Measurements from ENCODE around the gene HS6ST3. TPM values are rescaled to one million over a fixed set of nuclear protein-coding genes. Genes with fewer than 3 reads are reported as not detected.

The HS6ST3 gene
- total RNA-seq, 1 donor from 2014 or later, result not detected

DNA sequence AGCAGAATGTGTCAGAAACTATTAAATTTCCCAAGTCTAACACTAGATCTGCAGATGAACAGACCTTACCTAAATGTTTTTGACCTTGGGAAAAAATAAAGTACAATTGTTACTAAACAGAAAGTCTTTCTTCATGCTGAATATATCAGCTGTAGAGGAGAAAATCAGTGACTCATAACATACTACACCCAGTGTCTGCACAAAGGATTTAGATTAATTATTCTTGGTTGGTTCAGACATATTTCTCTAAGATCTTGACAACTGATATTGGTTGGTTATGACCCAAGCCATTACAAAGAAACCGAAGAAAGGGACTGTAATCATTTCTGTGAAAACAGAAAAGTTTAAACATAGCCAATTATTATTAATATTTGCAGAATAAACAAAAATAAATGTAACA lies 225.1 kb downstream of the HS6ST3 start:
- Mint-ChIP-seq H3K27ac (no peak overlapping the region), H3K9me3 (no peaks in the 10 kb centered on the region), H3K36me3 (ENCODE audit: low read depth) (no peaks in the 10 kb centered on the region), H3K4me3 (no peak overlapping the region), H3K4me1 (ENCODE audit: low read depth) (no peaks in the 10 kb centered on the region), H3K27me3 (ENCODE audit: insufficient read depth) (no peaks in the 10 kb centered on the region)
- intact Hi-C loops (cut with micrococcal nuclease), result no loop called here
- DNase-seq (ENCODE audit: low spot score), result no peak

DNA sequence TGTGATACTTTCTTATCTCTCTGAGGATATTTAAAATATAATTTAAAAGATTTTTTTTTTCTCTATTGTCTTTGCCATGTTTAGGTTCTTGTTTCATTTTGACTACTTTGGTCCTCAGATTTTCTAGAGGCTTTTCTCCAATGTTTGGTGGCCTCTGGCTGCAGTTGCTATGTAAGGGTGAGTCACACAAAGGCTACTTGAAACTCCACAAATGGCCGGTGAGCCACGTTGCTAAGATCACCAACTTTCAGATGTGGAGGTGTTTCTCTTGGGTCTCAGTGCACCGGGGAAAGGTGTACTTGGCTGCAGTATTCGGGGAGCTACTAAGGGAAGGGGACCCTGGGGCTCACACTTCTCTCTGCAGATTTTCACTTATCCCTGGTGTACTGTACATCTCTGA lies 248.1 kb downstream of the HS6ST3 start:
- H3K36me3 Mint-ChIP-seq (ENCODE audit: low read depth), result no peaks in the 10 kb centered on the region
- H3K9me3 Mint-ChIP-seq, result peaks cover 5% of the 10 kb centered on the region
- H3K4me1 Mint-ChIP-seq (ENCODE audit: low read depth), result no peaks in the 10 kb centered on the region
- no peak for DNase-seq (ENCODE audit: low spot score)
- no peak overlapping the region for H3K4me3 Mint-ChIP-seq
- H3K27me3 Mint-ChIP-seq (ENCODE audit: insufficient read depth), result no peaks in the 10 kb centered on the region
- intact Hi-C loops (cut with micrococcal nuclease), result no loop called here
- no peak overlapping the region for H3K27ac Mint-ChIP-seq

DNA sequence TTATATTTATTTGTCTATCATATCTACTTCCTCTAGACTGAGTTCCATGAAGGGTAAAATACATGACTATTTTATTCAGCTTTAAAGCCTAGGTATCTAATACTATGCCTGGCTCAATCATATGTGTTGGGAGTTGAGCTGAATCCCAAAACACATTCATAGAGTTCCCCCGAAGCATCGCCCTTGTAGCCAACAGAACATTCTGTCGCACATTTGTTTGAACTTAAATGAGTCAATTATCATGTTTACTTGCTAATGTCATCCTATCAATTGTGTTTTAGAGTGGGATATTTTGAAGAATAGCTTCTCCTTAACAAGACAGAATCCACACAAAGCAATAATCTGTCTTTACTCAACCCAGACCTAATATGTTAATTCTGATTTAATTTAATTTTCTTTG lies 252.4 kb downstream of the HS6ST3 start:
- Mint-ChIP-seq H3K36me3 (ENCODE audit: low read depth) (no peaks in the 10 kb centered on the region), H3K27ac (no peak overlapping the region), H3K4me1 (ENCODE audit: low read depth) (no peaks in the 10 kb centered on the region), H3K9me3 (no peaks in the 10 kb centered on the region), H3K27me3 (ENCODE audit: insufficient read depth) (no peaks in the 10 kb centered on the region), H3K4me3 (no peak overlapping the region)
- no peak for DNase-seq (ENCODE audit: low spot score)
- intact Hi-C loops (cut with micrococcal nuclease), result no loop called here

DNA sequence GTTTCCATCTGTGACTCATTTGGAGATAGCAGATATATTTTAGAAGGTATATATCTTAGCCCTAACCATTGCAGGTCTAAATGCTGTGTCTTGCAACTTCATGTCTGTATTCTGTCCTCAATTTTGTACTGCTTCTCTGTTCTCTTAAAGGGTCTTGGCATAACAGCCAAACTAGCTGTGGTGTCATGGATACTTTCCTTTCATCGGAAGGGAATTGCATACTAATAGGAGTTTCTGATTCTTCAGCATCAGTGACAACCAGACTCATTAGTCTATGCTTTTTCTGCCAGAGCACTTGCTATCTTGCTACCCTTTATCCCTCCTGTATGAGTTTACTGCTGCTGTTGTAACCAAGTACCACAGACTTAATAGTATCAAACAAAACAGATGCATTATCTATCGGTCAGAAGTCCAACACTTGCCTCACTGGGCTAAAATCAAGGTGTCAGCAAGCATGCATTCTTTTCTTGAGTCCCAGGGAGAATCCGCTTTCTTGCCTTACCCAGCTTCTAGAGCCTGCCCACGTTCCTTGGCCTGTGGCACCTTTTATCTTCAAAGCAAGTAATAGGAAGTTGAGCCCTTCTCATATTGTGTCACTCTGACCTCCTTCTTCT lies 253.1 kb downstream of the HS6ST3 start:
- intact Hi-C loops (cut with micrococcal nuclease), result no loop called here
- H3K27me3 Mint-ChIP-seq (ENCODE audit: insufficient read depth), result no peaks in the 10 kb centered on the region
- no peak overlapping the region for H3K27ac Mint-ChIP-seq
- no peaks in the 10 kb centered on the region for H3K9me3 Mint-ChIP-seq
- no peaks in the 10 kb centered on the region for H3K4me1 Mint-ChIP-seq (ENCODE audit: low read depth)
- no peak for DNase-seq (ENCODE audit: low spot score)
- H3K36me3 Mint-ChIP-seq (ENCODE audit: low read depth), result no peaks in the 10 kb centered on the region
- no peak overlapping the region for H3K4me3 Mint-ChIP-seq

DNA sequence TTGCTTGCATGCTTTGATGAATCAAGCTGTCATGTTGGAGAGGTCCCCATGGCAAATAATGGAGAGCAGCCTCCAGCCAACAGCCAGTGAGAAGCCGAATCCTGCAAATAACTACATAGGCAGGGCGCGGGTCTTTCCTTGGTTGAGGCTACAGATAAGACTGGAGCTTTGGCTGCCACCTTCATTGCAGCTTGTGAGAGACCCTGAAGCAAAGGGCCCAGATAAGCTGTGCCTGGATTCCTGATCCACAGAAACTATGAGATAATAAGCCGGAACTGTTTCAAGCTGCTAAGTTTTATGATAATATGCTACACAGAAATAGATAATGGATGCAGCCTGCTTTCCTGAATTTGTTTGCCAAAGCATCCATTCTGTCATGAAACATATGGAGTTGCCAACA lies 257.0 kb downstream of the HS6ST3 start:
- Mint-ChIP-seq H3K27me3 (ENCODE audit: insufficient read depth) (no peaks in the 10 kb centered on the region), H3K4me3 (no peak overlapping the region), H3K9me3 (no peaks in the 10 kb centered on the region), H3K4me1 (ENCODE audit: low read depth) (no peaks in the 10 kb centered on the region), H3K27ac (no peak overlapping the region), H3K36me3 (ENCODE audit: low read depth) (no peaks in the 10 kb centered on the region)
- DNase-seq (ENCODE audit: low spot score), result no peak
- intact Hi-C loops (cut with micrococcal nuclease), result no loop called here

DNA sequence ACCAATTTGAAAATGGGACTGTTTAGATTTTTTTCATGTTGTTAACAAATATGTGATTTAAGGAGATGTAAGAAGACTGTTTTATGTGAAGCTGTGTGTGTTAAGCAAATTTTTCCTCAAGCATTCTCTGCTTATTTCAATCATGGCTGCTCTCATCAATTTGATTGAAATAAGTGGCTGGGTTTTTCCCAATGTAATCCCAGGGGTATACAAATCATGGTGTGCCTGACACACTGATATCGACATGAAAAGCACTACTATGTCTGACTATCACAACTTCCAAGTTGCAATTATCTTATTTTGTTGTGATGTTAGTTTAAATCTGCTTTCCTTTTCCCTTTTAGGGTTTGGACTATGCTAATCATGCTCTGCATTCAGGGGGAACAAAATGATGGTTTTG lies 283.7 kb downstream of the HS6ST3 start:
- intact Hi-C loops (cut with micrococcal nuclease), result no loop called here
- Mint-ChIP-seq H3K4me3 (no peak overlapping the region), H3K9me3 (no peaks in the 10 kb centered on the region), H3K4me1 (ENCODE audit: low read depth) (no peaks in the 10 kb centered on the region), H3K27me3 (ENCODE audit: insufficient read depth) (no peaks in the 10 kb centered on the region), H3K36me3 (ENCODE audit: low read depth) (no peaks in the 10 kb centered on the region), H3K27ac (no peak overlapping the region)
- no peak for DNase-seq (ENCODE audit: low spot score)

DNA sequence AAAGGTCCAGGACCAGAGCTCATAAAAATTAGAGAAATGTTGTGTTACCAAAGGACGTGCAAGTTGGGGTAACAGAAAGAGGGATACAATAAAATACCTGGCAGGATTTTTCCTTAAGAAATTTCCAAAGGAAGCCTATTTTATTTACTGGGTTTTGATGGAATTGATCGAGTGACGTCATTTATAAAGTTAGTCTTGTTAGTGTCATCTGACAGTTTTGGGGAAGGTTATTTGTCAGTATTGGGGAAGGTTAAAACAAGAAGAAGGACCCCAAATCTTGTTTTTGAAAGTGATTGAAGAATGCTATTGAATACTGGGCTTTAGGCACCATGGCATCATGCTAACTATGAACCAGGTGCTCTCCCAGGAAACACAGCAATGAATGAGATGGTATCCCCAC lies 287.9 kb downstream of the HS6ST3 start:
- Mint-ChIP-seq H3K4me1 (ENCODE audit: low read depth) (no peaks in the 10 kb centered on the region), H3K9me3 (no peaks in the 10 kb centered on the region), H3K36me3 (ENCODE audit: low read depth) (no peaks in the 10 kb centered on the region), H3K27ac (no peak overlapping the region), H3K27me3 (ENCODE audit: insufficient read depth) (no peaks in the 10 kb centered on the region), H3K4me3 (no peak overlapping the region)
- intact Hi-C loops (cut with micrococcal nuclease), result no loop called here
- no peak for DNase-seq (ENCODE audit: low spot score)

DNA sequence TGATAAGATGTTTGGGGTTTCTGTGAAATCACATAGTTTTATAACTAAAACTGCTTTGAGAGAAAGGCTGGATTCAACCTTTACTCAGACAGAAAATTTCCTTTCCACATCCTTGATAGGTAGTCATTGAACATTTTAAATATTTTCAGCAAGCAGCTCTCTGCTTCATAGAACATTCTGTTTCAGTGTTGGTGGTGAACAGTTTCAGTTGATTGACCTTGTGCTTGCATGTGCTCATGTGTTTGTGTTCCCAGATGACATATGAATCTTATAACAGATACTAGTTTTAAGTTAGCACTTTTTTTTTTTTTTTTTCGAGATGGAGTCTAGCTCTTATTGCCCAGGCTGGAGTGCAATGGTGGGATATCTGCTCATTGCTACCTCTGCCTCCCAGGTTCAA lies 290.1 kb downstream of the HS6ST3 start:
- intact Hi-C loops (cut with micrococcal nuclease), result no loop called here
- Mint-ChIP-seq H3K36me3 (ENCODE audit: low read depth) (no peaks in the 10 kb centered on the region), H3K4me1 (ENCODE audit: low read depth) (no peaks in the 10 kb centered on the region), H3K4me3 (no peak overlapping the region), H3K27me3 (ENCODE audit: insufficient read depth) (no peaks in the 10 kb centered on the region), H3K9me3 (no peaks in the 10 kb centered on the region), H3K27ac (no peak overlapping the region)
- no peak for DNase-seq (ENCODE audit: low spot score)

DNA sequence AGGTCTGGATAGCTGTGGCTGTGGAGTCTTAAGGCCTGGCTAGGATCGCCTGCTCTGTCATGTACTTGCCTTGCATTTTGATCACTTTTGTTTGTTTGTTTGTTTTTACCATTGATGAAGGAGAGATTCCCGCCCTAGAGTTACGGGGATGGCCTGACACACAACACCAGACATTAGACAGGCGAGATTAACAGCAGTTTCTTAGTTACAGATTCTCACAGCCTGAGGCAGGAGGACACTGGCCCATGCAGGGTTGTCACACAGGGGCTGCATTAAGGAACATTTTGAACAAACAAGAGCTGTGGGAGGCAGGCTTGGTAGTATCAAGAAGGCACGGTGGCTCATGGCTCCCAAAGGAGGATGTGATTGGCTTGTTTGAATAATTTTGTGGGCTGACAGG lies 291.8 kb downstream of the HS6ST3 start:
- H3K36me3 Mint-ChIP-seq (ENCODE audit: low read depth), result no peaks in the 10 kb centered on the region
- no peaks in the 10 kb centered on the region for H3K9me3 Mint-ChIP-seq
- no peak overlapping the region for H3K27ac Mint-ChIP-seq
- no peaks in the 10 kb centered on the region for H3K4me1 Mint-ChIP-seq (ENCODE audit: low read depth)
- no peak for DNase-seq (ENCODE audit: low spot score)
- no peaks in the 10 kb centered on the region for H3K27me3 Mint-ChIP-seq (ENCODE audit: insufficient read depth)
- intact Hi-C loops (cut with micrococcal nuclease), result no loop called here
- no peak overlapping the region for H3K4me3 Mint-ChIP-seq

DNA sequence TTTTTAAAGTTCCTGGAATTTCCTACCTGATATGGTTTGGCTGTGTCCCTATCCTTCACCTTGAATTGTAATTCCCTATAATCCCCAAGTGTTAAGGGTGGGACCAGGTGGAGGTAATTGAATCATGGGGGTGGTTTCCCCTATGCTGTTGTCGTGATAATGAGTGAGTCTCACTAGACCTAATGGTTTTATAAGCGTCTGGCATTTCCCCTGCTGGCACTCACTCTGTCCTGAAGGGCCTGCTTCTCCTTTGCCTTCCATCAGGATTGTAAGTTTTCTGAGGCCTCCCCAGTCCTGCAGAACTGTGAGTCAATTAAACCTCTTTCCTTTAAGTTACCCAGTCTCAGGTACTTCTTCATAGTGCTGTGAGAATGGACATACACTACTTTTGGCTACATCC lies 298.7 kb downstream of the HS6ST3 start:
- Mint-ChIP-seq H3K4me3 (no peak overlapping the region), H3K9me3 (peaks cover 10% of the 10 kb centered on the region), H3K27me3 (ENCODE audit: insufficient read depth) (peaks cover 1% of the 10 kb centered on the region), H3K4me1 (ENCODE audit: low read depth) (no peaks in the 10 kb centered on the region), H3K27ac (no peak overlapping the region), H3K36me3 (ENCODE audit: low read depth) (no peaks in the 10 kb centered on the region)
- intact Hi-C loops (cut with micrococcal nuclease), result no loop called here
- DNase-seq (ENCODE audit: low spot score), result no peak

DNA sequence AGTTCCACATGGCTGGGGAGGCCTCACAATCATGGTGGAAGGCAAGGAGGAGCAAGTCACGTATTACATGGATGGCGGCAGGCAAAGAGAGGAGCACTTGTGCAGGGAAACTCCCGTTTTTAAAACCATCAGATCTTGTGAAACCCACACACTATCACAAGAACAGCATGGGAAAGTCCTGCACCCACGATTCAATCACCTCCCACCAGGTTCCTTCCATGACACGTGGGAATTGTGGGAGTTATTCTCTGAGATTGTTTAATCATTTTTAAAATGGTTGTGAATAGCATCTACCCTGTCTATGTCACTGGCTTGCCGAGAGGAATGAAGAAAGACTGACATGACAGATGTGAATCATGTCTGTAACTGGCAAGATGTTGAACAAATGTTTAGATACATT lies 301.7 kb downstream of the HS6ST3 start:
- H3K4me1 Mint-ChIP-seq (ENCODE audit: low read depth), result no peaks in the 10 kb centered on the region
- DNase-seq (ENCODE audit: low spot score), result no peak
- no peaks in the 10 kb centered on the region for H3K36me3 Mint-ChIP-seq (ENCODE audit: low read depth)
- no peak overlapping the region for H3K4me3 Mint-ChIP-seq
- intact Hi-C loops (cut with micrococcal nuclease), result no loop called here
- H3K27me3 Mint-ChIP-seq (ENCODE audit: insufficient read depth), result peaks cover 1% of the 10 kb centered on the region
- H3K9me3 Mint-ChIP-seq, result peaks cover 10% of the 10 kb centered on the region
- H3K27ac Mint-ChIP-seq, result no peak overlapping the region

DNA sequence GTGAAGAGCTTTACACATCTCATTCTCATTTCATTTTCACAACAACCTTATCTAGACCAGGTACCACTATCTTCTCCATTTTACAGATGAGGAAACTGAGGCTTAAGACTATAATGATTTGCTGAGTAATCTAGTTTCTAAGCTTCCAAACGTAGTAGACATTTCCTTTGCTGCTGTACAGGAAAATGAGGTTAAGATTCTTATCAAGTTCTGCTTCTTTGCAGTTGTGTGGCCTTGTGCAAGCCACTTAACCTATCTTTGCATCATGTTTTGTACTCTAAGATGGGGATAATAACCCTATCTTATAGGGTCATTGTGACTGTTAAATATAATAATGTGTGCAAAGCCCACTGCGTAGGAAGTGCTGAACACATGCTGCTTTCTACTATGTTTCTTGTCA lies 307.9 kb downstream of the HS6ST3 start:
- no peak overlapping the region for H3K27ac Mint-ChIP-seq
- intact Hi-C loops (cut with micrococcal nuclease), result no loop called here
- H3K4me1 Mint-ChIP-seq (ENCODE audit: low read depth), result no peaks in the 10 kb centered on the region
- DNase-seq (ENCODE audit: low spot score), result no peak
- H3K9me3 Mint-ChIP-seq, result no peaks in the 10 kb centered on the region
- H3K4me3 Mint-ChIP-seq, result no peak overlapping the region
- H3K27me3 Mint-ChIP-seq (ENCODE audit: insufficient read depth), result no peaks in the 10 kb centered on the region
- no peaks in the 10 kb centered on the region for H3K36me3 Mint-ChIP-seq (ENCODE audit: low read depth)

DNA sequence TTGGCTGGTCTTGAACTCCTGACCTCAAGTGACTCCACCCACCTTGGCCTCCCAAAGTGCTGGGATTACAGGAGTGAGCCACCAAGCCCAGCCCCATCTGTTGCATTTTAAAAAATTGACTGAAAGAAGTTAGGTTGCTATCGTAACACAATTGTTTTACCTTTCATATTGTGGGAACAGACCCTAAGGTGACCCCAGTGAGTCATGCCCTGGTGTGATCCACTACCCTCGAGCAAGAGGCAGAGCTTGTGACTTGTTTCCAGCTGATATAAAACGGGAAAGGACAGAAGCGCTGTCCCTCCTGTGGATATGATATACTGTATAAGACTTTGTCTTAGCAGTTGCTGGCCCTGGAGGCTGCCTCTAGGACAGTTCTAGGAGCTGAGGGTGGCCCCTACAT lies 308.6 kb downstream of the HS6ST3 start:
- no peak overlapping the region for H3K4me3 Mint-ChIP-seq
- DNase-seq (ENCODE audit: low spot score), result no peak
- H3K9me3 Mint-ChIP-seq, result no peaks in the 10 kb centered on the region
- intact Hi-C loops (cut with micrococcal nuclease), result no loop called here
- no peaks in the 10 kb centered on the region for H3K4me1 Mint-ChIP-seq (ENCODE audit: low read depth)
- no peak overlapping the region for H3K27ac Mint-ChIP-seq
- no peaks in the 10 kb centered on the region for H3K27me3 Mint-ChIP-seq (ENCODE audit: insufficient read depth)
- H3K36me3 Mint-ChIP-seq (ENCODE audit: low read depth), result no peaks in the 10 kb centered on the region

DNA sequence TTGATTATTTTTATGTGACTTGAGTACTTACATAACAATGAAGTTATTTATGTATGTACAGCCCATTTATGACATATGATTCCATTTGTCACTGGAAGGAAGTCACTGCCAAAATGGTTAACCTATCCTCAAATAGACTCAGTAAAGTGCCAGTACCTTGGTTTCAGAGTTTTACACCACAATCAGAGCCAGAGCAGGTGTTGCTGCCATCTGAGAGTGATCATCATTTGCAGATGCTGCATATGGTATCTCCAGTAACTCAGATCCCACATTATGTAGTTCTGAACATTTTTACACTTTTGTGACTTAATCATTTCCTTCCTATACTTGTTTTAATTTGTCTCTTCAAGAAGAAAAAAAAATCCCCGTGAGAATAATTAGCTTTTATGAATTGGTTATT lies 313.3 kb downstream of the HS6ST3 start:
- Mint-ChIP-seq H3K36me3 (ENCODE audit: low read depth) (no peaks in the 10 kb centered on the region), H3K27ac (no peak overlapping the region), H3K4me3 (no peak overlapping the region), H3K9me3 (no peaks in the 10 kb centered on the region), H3K4me1 (ENCODE audit: low read depth) (no peaks in the 10 kb centered on the region), H3K27me3 (ENCODE audit: insufficient read depth) (no peaks in the 10 kb centered on the region)
- intact Hi-C loops (cut with micrococcal nuclease), result no loop called here
- no peak for DNase-seq (ENCODE audit: low spot score)
